GM12801 (cell line): Measurements from ENCODE around the gene SNHG17.

ENCODE experiments used
- CTCF ChIP-seq: IDR thresholded peaks from one replicate; pipeline ENCODE4 v1.5.1; 2011; ENCODE audit warnings: control low read depth; ENCODE audit not compliant: insufficient read length; ENCODE audit errors: extremely low read depth

Gene SNHG17

GRCh38 chr20:38434770-38435554, at the start of gene SNHG17:
SNHG17 (minus strand) TSS chr20:38435328.
- TF ChIP-seq CTCF: peak; percentile 100

DNA sequence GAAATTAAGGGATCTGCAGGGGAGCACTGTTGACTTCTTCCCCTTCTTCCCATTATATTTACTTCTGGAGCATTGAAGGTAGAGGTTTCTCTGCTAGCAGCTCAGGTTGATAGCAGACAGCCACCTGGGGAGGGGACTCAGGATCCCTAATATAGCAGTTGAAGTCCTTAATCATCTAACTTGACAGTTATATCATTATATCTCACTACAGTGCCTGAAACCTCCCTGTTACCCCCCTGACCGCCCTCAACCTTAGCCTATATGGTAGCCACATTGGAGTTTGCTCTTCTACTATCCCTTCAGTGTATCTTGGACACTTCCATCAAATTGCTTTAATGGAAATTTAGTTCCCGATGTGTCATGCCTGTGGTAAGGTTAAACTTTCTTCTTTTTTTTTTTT, 44.5 kb upstream of the SNHG17 start:
- TF ChIP-seq CTCF: no peak

DNA sequence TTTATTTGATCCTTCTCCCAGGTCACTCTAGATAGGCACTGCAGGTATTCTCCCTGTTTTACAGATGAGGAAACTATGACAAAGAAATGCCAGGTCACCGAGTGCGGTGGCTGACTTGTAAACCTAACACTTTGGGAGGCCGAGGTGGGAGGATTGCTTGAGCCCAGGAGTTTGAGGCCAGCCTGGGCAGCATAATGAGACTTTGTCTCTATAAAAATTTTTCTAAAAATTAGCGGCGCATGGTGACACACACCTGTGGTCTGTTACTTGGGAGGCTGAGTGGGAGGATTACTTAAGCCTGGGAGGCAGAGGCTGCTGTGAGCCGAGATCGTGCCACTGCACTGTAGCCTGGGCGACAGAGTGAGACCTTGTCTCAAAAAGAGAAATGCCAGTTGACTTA, 42.6 kb upstream of the SNHG17 start:
- TF ChIP-seq CTCF: no peak

GRCh38 chr20:38473367-38473795, 38.3 kb upstream of the SNHG17 start:
- no peak for TF ChIP-seq CTCF

GRCh38 chr20:38472513-38473366, 37.6 kb upstream of the SNHG17 start, which contains the start of gene RALGAPB:
RALGAPB (plus strand) TSS chr20:38472843; CDS start chr20:38488433, 15,590 bp downstream.
- no peak for TF ChIP-seq CTCF

GRCh38 chr20:38471987-38472512, 36.9 kb upstream of the SNHG17 start:
- no peak for TF ChIP-seq CTCF

GRCh38 chr20:38471245-38471644, 36.1 kb upstream of the SNHG17 start:
- TF ChIP-seq CTCF: no peak
